ENCODE measurements around the gene ZRANB3.

DNA sequence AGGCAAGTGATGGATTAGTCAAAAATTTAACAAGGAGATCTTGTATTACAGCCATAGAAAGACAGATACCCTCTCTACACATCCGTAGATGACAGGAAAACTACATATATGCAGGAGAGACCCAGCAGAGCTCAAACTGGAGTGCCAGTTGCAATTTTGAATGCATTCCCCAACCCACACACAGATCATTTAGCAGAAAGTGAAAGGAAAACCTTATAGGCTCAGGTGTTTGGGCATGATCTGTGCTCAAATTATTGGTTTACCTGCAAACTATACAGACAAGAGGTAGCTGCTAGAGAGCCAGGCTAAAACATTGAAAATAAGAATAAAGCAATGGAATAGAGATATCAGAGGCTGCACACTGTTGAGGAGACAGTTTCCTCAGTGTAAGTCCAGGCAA is 427.2 kb downstream of the ZRANB3 start:
- no peak for TF ChIP-seq POLR2AphosphoS5 (IDR thresholded peaks at IDR 0.05; ENCODE audit: borderline replicate concordance, low read depth, low read length)
- TF ChIP-seq EZH2 (IDR thresholded peaks at IDR 0.05) = no peak
- no peak for TF ChIP-seq FOXP2 (optimal IDR thresholded peaks at IDR 0.05; ENCODE audit: control extremely low read depth, extremely low read length, insufficient read depth)
